ENCODE results near the gene TP53I13. TPM values are rescaled to one million over a fixed set of nuclear protein-coding genes. Genes with fewer than 3 reads are reported as not detected.

The TP53I13 gene
- total RNA-seq, 1 experiment from 2014 or later, result 28.1 TPM

DNA sequence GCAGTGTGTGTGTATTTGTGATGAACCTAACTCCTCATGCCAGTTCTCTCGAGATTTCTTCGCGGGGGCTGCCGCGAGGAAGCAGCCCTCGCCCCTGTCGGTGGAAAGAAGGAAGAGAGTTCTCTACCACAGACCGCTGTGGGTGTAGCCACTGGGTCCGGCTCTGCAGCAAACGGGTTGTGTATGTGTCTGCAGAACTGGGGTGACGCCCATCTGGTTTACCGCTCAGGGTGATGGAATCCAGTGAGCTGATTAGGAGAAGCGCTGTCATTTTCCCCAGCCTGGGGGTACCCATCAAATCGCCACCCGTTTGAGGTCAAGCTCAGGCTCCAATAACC lies 46.5 kb downstream of the TP53I13 start:
- no peaks in the 10 kb centered on the region for H3K9me3 ChIP-seq (ENCODE audit: control insufficient read depth, low read depth, low read length)
- H3K79me2 ChIP-seq (ENCODE audit: insufficient read depth, low read length), result no peaks in the 10 kb centered on the region
- no peak overlapping the region for H2BK12ac ChIP-seq (ENCODE audit: insufficient read length, low read depth, low read length)
- no peak overlapping the region for H2AFZ ChIP-seq (ENCODE audit: low read length)
- peaks cover 9% of the 10 kb centered on the region for H3K23me2 ChIP-seq (ENCODE audit: insufficient read length, low read depth, low read length, poor library complexity, severe bottlenecking)
- no peak overlapping the region for H2BK5ac ChIP-seq (ENCODE audit: insufficient read length, low read length)
- Mint-ChIP-seq H3K9me3 (no peaks in the 10 kb centered on the region), H3K27me3 (ENCODE audit: low read depth) (peaks cover 68% of the 10 kb centered on the region), H3K4me1 (peaks cover 24 to 53% of the 10 kb centered on the region in 2 experiments), H3K36me3 (ENCODE audit: insufficient read depth in 1 of 3, low read depth in 3 of 3) (peaks cover 2 to 10% (median 8%) of the 10 kb centered on the region in 3 experiments; a peak in 3 of 7 replicates), H3K4me3 (peak overlapping the region in 1 of 2 experiments; percentile 69; a peak in 3 of 5 replicates), H3K27ac (no peak overlapping the region)
- H4K20me1 ChIP-seq (ENCODE audit: control insufficient read depth, insufficient read depth, insufficient read length), result no peaks in the 10 kb centered on the region
- H2AK5ac ChIP-seq (ENCODE audit: insufficient read length, low read length), result no peak overlapping the region
- H3K4me1 ChIP-seq (ENCODE audit: insufficient read depth, low read length), result peaks cover 3% of the 10 kb centered on the region; the same call in 1 of the 2 replicates
- no peak overlapping the region for H3T11ph ChIP-seq (ENCODE audit: low read length)
- no peak overlapping the region for H2BK15ac ChIP-seq (ENCODE audit: low read depth, low read length)
- H3K4me2 ChIP-seq (ENCODE audit: insufficient read depth, insufficient read length, low read length), result peak overlapping the region; percentile 26
- H2BK120ac ChIP-seq (ENCODE audit: low read depth, low read length, poor library complexity, severe bottlenecking), result no peak overlapping the region
- H3K14ac ChIP-seq (ENCODE audit: insufficient read depth, low read length), result no peak overlapping the region
- no peak overlapping the region for H3K27ac ChIP-seq (ENCODE audit: insufficient read length, low read depth, low read length)
- H3K23ac ChIP-seq (ENCODE audit: insufficient read length, low read depth, low read length), result no peak overlapping the region
- no peak overlapping the region for H3K18ac ChIP-seq (ENCODE audit: insufficient read length, low read depth, low read length)
- TF ChIP-seq, protein P1, sequence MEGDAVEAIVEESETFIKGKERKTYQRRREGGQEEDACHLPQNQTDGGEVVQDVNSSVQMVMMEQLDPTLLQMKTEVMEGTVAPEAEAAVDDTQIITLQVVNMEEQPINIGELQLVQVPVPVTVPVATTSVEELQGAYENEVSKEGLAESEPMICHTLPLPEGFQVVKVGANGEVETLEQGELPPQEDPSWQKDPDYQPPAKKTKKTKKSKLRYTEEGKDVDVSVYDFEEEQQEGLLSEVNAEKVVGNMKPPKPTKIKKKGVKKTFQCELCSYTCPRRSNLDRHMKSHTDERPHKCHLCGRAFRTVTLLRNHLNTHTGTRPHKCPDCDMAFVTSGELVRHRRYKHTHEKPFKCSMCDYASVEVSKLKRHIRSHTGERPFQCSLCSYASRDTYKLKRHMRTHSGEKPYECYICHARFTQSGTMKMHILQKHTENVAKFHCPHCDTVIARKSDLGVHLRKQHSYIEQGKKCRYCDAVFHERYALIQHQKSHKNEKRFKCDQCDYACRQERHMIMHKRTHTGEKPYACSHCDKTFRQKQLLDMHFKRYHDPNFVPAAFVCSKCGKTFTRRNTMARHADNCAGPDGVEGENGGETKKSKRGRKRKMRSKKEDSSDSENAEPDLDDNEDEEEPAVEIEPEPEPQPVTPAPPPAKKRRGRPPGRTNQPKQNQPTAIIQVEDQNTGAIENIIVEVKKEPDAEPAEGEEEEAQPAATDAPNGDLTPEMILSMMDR (conservative IDR thresholded peaks at IDR 0.05), result no peak
- no peak overlapping the region for H4K5ac ChIP-seq (ENCODE audit: insufficient read length, low read depth, low read length)
- H3K79me1 ChIP-seq (ENCODE audit: insufficient read depth, low read depth, low read length, poor library complexity, severe bottlenecking), result no peaks in the 10 kb centered on the region
- no peak overlapping the region for H4K91ac ChIP-seq (ENCODE audit: insufficient read length, low read depth, low read length)
- H3K27me3 ChIP-seq (ENCODE audit: insufficient read depth, low read length), result peaks cover 11% of the 10 kb centered on the region
- no peak for DNase-seq
- H3K56ac ChIP-seq (ENCODE audit: insufficient read length, low read depth, low read length), result no peak overlapping the region
- H3K4ac ChIP-seq (ENCODE audit: low read depth, low read length), result no peak overlapping the region
- no peak overlapping the region for H4K8ac ChIP-seq (replicated peaks; ENCODE audit: insufficient read length, low read depth, low read length)
- H2BK20ac ChIP-seq (ENCODE audit: low read depth, low read length, poor library complexity, severe bottlenecking), result no peak overlapping the region
- H3K9ac ChIP-seq (ENCODE audit: extremely low read depth, insufficient read length, low read length), result no peak overlapping the region
- WGBS (ENCODE audit: extremely low coverage, insufficient read length, low lambda C conversion rate), result no CpG with 5 or more reads among the region's 15 CpGs

Data from H9 (cell line).